ENCODE results near the gene CXADR.

CXADR gene

GRCh38 chr21:17613242-17613676 lies 100.4 kb downstream of the CXADR start:
- peak; percentile 38 for DNase-seq (ENCODE audit: extremely low spot score)
- POLR2A ChIA-PET: no interaction called here

GRCh38 chr21:17616831-17617230 lies 104.0 kb downstream of the CXADR start:
- DNase-seq (ENCODE audit: extremely low spot score): no peak
- POLR2A ChIA-PET: no interaction called here
- no peak for TF ChIP-seq CTCF (IDR thresholded peaks at IDR 0.05; ENCODE audit: control extremely low read depth, extremely low read depth, low read depth, missing control alignments)
- CTCF ChIA-PET: no interaction called here

More at GRCh38 chr21:17613242-17613676, 100.4 kb downstream of the CXADR start:
- TF ChIP-seq CTCF (IDR thresholded peaks at IDR 0.05; ENCODE audit: control extremely low read depth, extremely low read depth, low read depth, missing control alignments): no peak
- CTCF ChIA-PET: no interaction called here

- no peak for DNase-seq (ENCODE audit: extremely low spot score)
- ChIA-PET CTCF (interaction anchor here (1.0 to 1.8 kb wide), 6 partner anchors 10 to 304 kb away, joined by 3 to 6 read pairs (median 4); no protein-coding TSS in a partner anchor), POLR2A (no interaction called here)
- TF ChIP-seq CTCF (IDR thresholded peaks at IDR 0.05; ENCODE audit: control extremely low read depth, extremely low read depth, low read depth, missing control alignments): no peak
These were observed 109.2 kb downstream of the CXADR start for GRCh38 chr21:17622018-17622417.

GRCh38 chr21:17631195-17631594 lies 118.4 kb downstream of the CXADR start:
- ChIA-PET CTCF (interaction anchor here (1.5 kb wide), 1 partner anchor 9 kb away, joined by 6 read pairs; no protein-coding TSS in a partner anchor), POLR2A (no interaction called here)
- no peak for TF ChIP-seq CTCF (IDR thresholded peaks at IDR 0.05; ENCODE audit: control extremely low read depth, extremely low read depth, low read depth, missing control alignments)
- DNase-seq (ENCODE audit: extremely low spot score): no peak

- TF ChIP-seq CTCF (IDR thresholded peaks at IDR 0.05; ENCODE audit: control extremely low read depth, extremely low read depth, low read depth, missing control alignments): no peak
- CTCF ChIA-PET: no interaction called here
- POLR2A ChIA-PET: no interaction called here
- no peak for DNase-seq (ENCODE audit: extremely low spot score)
These were observed 123.9 kb downstream of the CXADR start for GRCh38 chr21:17636711-17637110.

- no peak for DNase-seq (ENCODE audit: extremely low spot score)
- ChIA-PET POLR2A (no interaction called here), CTCF (no interaction called here)
- no peak for TF ChIP-seq CTCF (IDR thresholded peaks at IDR 0.05; ENCODE audit: control extremely low read depth, extremely low read depth, low read depth, missing control alignments)
These were observed 128.0 kb downstream of the CXADR start for GRCh38 chr21:17640821-17641220.

All from GM10248 (cell line).